Calu3 (cell line): ENCODE results near the gene IL12B. TPM values are rescaled to one million over a fixed set of nuclear protein-coding genes. Genes with fewer than 3 reads are reported as not detected.

Experiments
- BruUV-seq: library from RNA; stranded (reverse); fragments of 400-500 nt; replicated peaks from 2 replicates; lab custom pipeline; 2021; lab: Mats Ljungman, UMichigan
- CTCF ChIA-PET: fragments of 300-600 bp; sonication (Branson Sonifier 250); formaldehyde crosslinking; loops from one replicate; lab custom pipeline; 2022; ENCODE audit warnings: antibody characterized with exemption; lab: Charles Lee
- DNase-seq: peaks from one replicate; pipeline ENCODE4 v3.0.0; 2022
- H3K27ac Mint-ChIP-seq: one replicate; pipeline ENCODE4 v1.8.0; 2022; ENCODE audit warnings: mixed read lengths; ENCODE audit not compliant: unreplicated experiment
- H3K27me3 Mint-ChIP-seq: one replicate; pipeline ENCODE4 v1.8.0; 2022; ENCODE audit warnings: mixed read lengths; ENCODE audit not compliant: unreplicated experiment
- H3K36me3 Mint-ChIP-seq: one replicate; pipeline ENCODE4 v1.8.0; 2022; ENCODE audit warnings: mild to moderate bottlenecking, moderate library complexity, mixed read lengths; ENCODE audit not compliant: insufficient read depth, unreplicated experiment
- H3K4me1 Mint-ChIP-seq: one replicate; pipeline ENCODE4 v1.8.0; 2022; ENCODE audit warnings: mild to moderate bottlenecking, low read depth, mixed read lengths; ENCODE audit not compliant: unreplicated experiment
- H3K4me3 Mint-ChIP-seq: one replicate; pipeline ENCODE4 v1.8.0; 2022; ENCODE audit warnings: mild to moderate bottlenecking, low read depth, moderate library complexity, mixed read lengths; ENCODE audit not compliant: unreplicated experiment
- H3K9me3 Mint-ChIP-seq: one replicate; pipeline ENCODE4 v1.8.0; 2022; ENCODE audit warnings: low read depth, mixed read lengths; ENCODE audit not compliant: unreplicated experiment
- intact Hi-C: fragments of 100-400 bp; cut with micrococcal nuclease; formaldehyde crosslinking; loops from one replicate; pipeline ENCODE4 v1.10.0; 2022; ENCODE audit not compliant: unreplicated experiment
- total RNA-seq: library from RNA; stranded (reverse); gene quantifications from 2 replicates; pipeline ENCODE4 v1.2.3, GENCODE V29; 2022
- TF ChIP-seq, protein P1 (sequence below): fragments of 200-600 bp; IDR thresholded peaks from one replicate; pipeline ENCODE4 v1.8.0; 2022; ENCODE audit warnings: antibody characterized with exemption; ENCODE audit not compliant: unreplicated experiment

Gene IL12B
- total RNA-seq, 1 experiment from 2014 or later: not detected

DNA sequence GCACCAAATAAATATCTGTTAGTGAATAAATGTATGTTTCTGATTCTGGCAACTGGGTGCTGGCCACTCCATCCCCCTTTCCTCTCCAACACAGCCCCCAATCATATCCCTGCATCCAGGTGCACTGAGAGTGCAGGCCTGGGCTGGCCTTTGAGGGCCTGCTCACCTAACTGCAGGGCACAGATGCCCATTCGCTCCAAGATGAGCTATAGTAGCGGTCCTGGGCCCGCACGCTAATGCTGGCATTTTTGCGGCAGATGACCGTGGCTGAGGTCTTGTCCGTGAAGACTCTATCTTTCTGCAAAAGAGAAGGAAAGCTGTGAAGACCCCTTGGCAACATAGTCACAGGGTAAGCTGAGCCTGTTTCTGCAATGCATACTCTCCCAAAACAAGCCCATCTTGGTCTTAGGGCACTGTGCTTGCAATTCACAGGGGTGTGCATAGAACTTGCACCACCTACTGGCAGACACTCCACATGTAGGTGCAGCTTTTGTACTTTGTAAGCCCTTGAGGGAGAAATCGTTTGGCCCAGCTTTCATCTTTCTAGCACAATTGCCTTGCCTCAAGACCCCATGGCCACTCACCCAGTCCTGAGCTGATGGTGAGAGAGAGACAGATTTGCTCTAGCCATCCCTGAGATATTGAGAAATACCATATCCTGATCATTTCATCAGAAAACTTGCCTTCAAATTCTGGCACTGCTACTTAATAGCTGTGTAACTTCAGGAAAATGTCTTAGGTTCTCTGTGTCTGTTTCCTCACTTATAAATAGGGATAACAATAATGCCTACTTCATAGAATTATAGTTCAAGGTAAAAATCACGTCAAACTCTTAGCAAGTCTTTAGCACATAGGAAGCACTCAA, 13.5 kb downstream of the IL12B start:
- intact Hi-C loops: loop anchor here (1.0 to 5.0 kb wide), 3 partner anchors 30 to 160 kb away; no protein-coding TSS in a partner anchor
- TF ChIP-seq, protein P1, sequence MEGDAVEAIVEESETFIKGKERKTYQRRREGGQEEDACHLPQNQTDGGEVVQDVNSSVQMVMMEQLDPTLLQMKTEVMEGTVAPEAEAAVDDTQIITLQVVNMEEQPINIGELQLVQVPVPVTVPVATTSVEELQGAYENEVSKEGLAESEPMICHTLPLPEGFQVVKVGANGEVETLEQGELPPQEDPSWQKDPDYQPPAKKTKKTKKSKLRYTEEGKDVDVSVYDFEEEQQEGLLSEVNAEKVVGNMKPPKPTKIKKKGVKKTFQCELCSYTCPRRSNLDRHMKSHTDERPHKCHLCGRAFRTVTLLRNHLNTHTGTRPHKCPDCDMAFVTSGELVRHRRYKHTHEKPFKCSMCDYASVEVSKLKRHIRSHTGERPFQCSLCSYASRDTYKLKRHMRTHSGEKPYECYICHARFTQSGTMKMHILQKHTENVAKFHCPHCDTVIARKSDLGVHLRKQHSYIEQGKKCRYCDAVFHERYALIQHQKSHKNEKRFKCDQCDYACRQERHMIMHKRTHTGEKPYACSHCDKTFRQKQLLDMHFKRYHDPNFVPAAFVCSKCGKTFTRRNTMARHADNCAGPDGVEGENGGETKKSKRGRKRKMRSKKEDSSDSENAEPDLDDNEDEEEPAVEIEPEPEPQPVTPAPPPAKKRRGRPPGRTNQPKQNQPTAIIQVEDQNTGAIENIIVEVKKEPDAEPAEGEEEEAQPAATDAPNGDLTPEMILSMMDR: peak; percentile 74
- peaks cover 53% of the 10 kb centered on the region for H3K27me3 Mint-ChIP-seq
- DNase-seq: peak; percentile 57
- H3K36me3 Mint-ChIP-seq: no peaks in the 10 kb centered on the region
- H3K4me1 Mint-ChIP-seq: no peaks in the 10 kb centered on the region
- CTCF ChIA-PET: interaction anchor here (0.5 to 2.7 kb wide), 8 partner anchors 10 to 165 kb away, joined by 3 to 42 read pairs (median 3); no protein-coding TSS in a partner anchor
- BruUV-seq: no TSS peak
- H3K27ac Mint-ChIP-seq: no peak overlapping the region
- no peak overlapping the region for H3K4me3 Mint-ChIP-seq
- H3K9me3 Mint-ChIP-seq: no peaks in the 10 kb centered on the region

DNA sequence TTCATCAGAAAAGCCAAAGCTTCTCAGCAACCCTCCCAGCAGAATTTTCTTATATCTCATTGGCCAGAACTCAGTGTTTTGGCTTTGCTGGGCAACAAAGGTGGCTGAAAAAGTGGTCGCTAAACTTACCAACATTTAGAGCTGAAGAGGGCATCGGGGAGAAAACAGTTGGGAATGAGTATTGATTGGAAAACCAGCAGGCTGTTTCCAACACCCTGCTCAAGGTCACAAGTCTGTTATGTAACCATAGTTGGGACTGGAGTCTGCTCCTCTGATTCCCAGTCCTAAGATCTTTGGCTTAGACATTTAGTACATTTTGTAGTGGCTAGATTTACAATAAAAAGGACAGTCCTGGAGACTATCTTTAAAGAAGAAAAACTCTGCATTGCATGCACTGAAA, 17.1 kb downstream of the IL12B start:
- Mint-ChIP-seq H3K4me3 (no peak overlapping the region), H3K27me3 (peaks cover 59% of the 10 kb centered on the region), H3K4me1 (peaks cover 11% of the 10 kb centered on the region), H3K36me3 (no peaks in the 10 kb centered on the region), H3K9me3 (no peaks in the 10 kb centered on the region), H3K27ac (no peak overlapping the region)
- TF ChIP-seq, protein P1: no peak
- no peak for DNase-seq
- CTCF ChIA-PET: no interaction called here
- intact Hi-C loops: no loop called here
- BruUV-seq: no TSS peak

DNA sequence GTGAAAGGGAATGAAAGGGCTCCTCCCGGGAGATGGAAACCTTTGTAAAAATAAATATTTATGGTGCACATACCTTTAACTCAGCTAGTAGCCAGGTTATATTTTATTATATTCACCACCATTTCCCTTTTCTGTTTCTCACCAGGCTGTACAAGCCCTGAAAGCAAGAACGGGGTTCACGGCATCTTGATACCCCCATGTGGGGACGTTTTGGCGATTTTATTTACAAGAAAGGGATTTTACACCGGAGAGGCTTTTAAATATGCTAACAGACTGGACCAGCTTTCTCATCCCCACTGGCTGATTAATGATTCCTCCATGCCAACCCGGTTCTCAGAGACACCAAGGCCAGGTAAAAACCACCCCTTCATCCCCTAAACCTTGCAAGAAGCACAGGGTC, 19.2 kb downstream of the IL12B start:
- no peak for DNase-seq
- Mint-ChIP-seq H3K4me3 (peak overlapping the region; percentile 68), H3K4me1 (peaks cover 11% of the 10 kb centered on the region), H3K9me3 (no peaks in the 10 kb centered on the region), H3K27ac (no peak overlapping the region), H3K27me3 (peaks cover 67% of the 10 kb centered on the region), H3K36me3 (no peaks in the 10 kb centered on the region)
- BruUV-seq: no TSS peak
- CTCF ChIA-PET: no interaction called here
- intact Hi-C loops: no loop called here
- TF ChIP-seq, protein P1: no peak

DNA sequence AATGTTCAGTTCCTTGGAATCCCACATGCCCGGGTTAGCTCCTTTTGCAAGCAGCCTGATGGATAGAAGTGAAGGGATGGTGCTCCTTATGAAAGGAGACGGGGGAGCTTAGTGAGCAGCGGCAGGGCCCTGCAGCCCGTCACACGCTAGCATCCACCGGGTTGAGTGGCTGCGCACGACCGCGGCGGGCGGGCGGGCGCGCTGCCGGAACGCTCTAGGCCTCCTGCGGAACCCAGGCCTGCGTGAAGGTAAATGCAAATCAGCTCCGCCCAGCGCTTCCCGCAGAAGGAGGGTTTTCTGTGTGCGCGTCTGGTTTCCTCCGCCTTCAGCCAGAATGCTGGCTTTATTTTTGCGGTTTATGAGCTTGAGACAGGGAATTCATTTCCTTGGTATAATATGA, 19.8 kb downstream of the IL12B start:
- peaks cover 11% of the 10 kb centered on the region for H3K4me1 Mint-ChIP-seq
- peak; percentile 36 for DNase-seq
- no peak overlapping the region for H3K27ac Mint-ChIP-seq
- intact Hi-C loops: no loop called here
- peaks cover 67% of the 10 kb centered on the region for H3K27me3 Mint-ChIP-seq
- peak overlapping the region; percentile 68 for H3K4me3 Mint-ChIP-seq
- no TSS peak for BruUV-seq
- no peaks in the 10 kb centered on the region for H3K9me3 Mint-ChIP-seq
- H3K36me3 Mint-ChIP-seq: no peaks in the 10 kb centered on the region
- TF ChIP-seq, protein P1: no peak
- CTCF ChIA-PET: interaction anchor here (0.6 to 0.8 kb wide), 3 partner anchors 26 to 146 kb away, joined by 3 to 6 read pairs (median 3); no protein-coding TSS in a partner anchor
